ENCODE results near the gene KIR3DL1. TPM values are rescaled to one million over a fixed set of nuclear protein-coding genes. Genes with fewer than 3 reads are reported as not detected.

KIR3DL1 gene
- polyA plus RNA-seq, 1 of the 3 experiments (the other 2 are of a cell fraction): not detected

GRCh38 chr19:54804571-54804970, 11.7 kb upstream of the KIR3DL1 start:
- H3K4me2 ChIP-seq: no peak overlapping the region
- no peaks in the 10 kb centered on the region for H3F3A ChIP-seq (replicated peaks; ENCODE audit: insufficient read depth)
- H3K27me3 ChIP-seq (ENCODE audit: insufficient read depth): no peaks in the 10 kb centered on the region
- H3K27ac ChIP-seq (ENCODE audit: low read depth in 2 of 2, low read length in 1 of 2): no peak overlapping the region
- no peak overlapping the region for H2AFZ ChIP-seq (ENCODE audit: low read depth)
- no peaks in the 10 kb centered on the region for H3K36me3 ChIP-seq (replicated peaks in 1 of 2; ENCODE audit: control insufficient read depth in 1 of 2, insufficient read depth in 2 of 2, low read length in 1 of 2)
- ChIA-PET CTCF (interaction anchor here (0.7 kb wide), 1 partner anchor 1117 kb away, joined by 3 read pairs; no protein-coding TSS in a partner anchor), POLR2A (no interaction called here)
- H3K9me2 ChIP-seq: no peaks in the 10 kb centered on the region
- H3K9ac ChIP-seq: no peak overlapping the region
- H3K4me3 ChIP-seq (ENCODE audit: low read depth in 2 of 2, low read length in 1 of 2): no peak overlapping the region
- no peak for DNase-seq
- no peaks in the 10 kb centered on the region for H3K79me2 ChIP-seq (ENCODE audit: insufficient read depth)
- H4K20me1 ChIP-seq (ENCODE audit: insufficient read depth): no peaks in the 10 kb centered on the region
- TF ChIP-seq PBX3 (IDR thresholded peaks at IDR 0.05) (no peak), EZH2phosphoT487 (IDR thresholded peaks at IDR 0.05; ENCODE audit: borderline replicate concordance, low read depth) (no peak), RAD21 (IDR thresholded peaks at IDR 0.05; ENCODE audit: low read length) (no peak), FOSL2 (IDR thresholded peaks at IDR 0.05; ENCODE audit: borderline replicate concordance, low read depth) (no peak), NRF1 (IDR thresholded peaks at IDR 0.05; ENCODE audit: low read depth, low read length) (no peak), GATA2 (CRISPR knock-in tag; IDR thresholded peaks at IDR 0.05) (no peak), RFX5 (IDR thresholded peaks at IDR 0.05; ENCODE audit: low read length) (no peak), NFIC (IDR thresholded peaks at IDR 0.05; ENCODE audit: borderline replicate concordance) (no peak), RXRA (IDR thresholded peaks at IDR 0.05; ENCODE audit: borderline replicate concordance, low read depth) (no peak), EP300 (IDR thresholded peaks at IDR 0.05; ENCODE audit: borderline replicate concordance in 1 of 2, low read depth in 1 of 2, low read length in 1 of 2) (no peak)
- 5% methylated on average over 4 of the region's 10 CpGs for WGBS (ENCODE audit: low lambda C conversion rate)
- H3K9me3 ChIP-seq: no peaks in the 10 kb centered on the region
- no peaks in the 10 kb centered on the region for H3K4me1 ChIP-seq (ENCODE audit: control insufficient read depth in 1 of 2, insufficient read depth in 2 of 2, low read depth in 1 of 2, low read length in 1 of 2)

- no peaks in the 10 kb centered on the region for H3K27me3 ChIP-seq (ENCODE audit: insufficient read depth)
- H2AFZ ChIP-seq (ENCODE audit: low read depth): no peak overlapping the region
- ChIA-PET CTCF (no interaction called here), POLR2A (no interaction called here)
- H3K36me3 ChIP-seq (replicated peaks in 1 of 2; ENCODE audit: control insufficient read depth in 1 of 2, insufficient read depth in 2 of 2, low read length in 1 of 2): no peaks in the 10 kb centered on the region
- H3K4me3 ChIP-seq (ENCODE audit: low read depth in 2 of 2, low read length in 1 of 2): no peak overlapping the region
- no peak overlapping the region for H3K9ac ChIP-seq
- H3K9me3 ChIP-seq: no peaks in the 10 kb centered on the region
- no peak overlapping the region for H3K4me2 ChIP-seq
- TF ChIP-seq RAD21 (IDR thresholded peaks at IDR 0.05; ENCODE audit: low read length): no peak
- TF ChIP-seq TEAD4 (IDR thresholded peaks at IDR 0.05; ENCODE audit: borderline replicate concordance, insufficient read depth): no peak
- no peak for TF ChIP-seq EZH2phosphoT487 (IDR thresholded peaks at IDR 0.05; ENCODE audit: borderline replicate concordance, low read depth)
- TF ChIP-seq RCOR1 (IDR thresholded peaks at IDR 0.05; ENCODE audit: low read length): no peak
- TF ChIP-seq RXRA (IDR thresholded peaks at IDR 0.05; ENCODE audit: borderline replicate concordance, low read depth): no peak
- no peak for TF ChIP-seq USF2 (IDR thresholded peaks at IDR 0.05; ENCODE audit: borderline replicate concordance, low read depth, low read length)
- no peak for TF ChIP-seq FOSL2 (IDR thresholded peaks at IDR 0.05; ENCODE audit: borderline replicate concordance, low read depth)
- H4K20me1 ChIP-seq (ENCODE audit: insufficient read depth): no peaks in the 10 kb centered on the region
- WGBS (ENCODE audit: low lambda C conversion rate): 4% methylated on average over 5 of the region's 14 CpGs
- no peaks in the 10 kb centered on the region for H3F3A ChIP-seq (replicated peaks; ENCODE audit: insufficient read depth)
- H3K9me2 ChIP-seq: no peaks in the 10 kb centered on the region
- H3K4me1 ChIP-seq (ENCODE audit: control insufficient read depth in 1 of 2, insufficient read depth in 2 of 2, low read depth in 1 of 2, low read length in 1 of 2): no peaks in the 10 kb centered on the region
- no peak overlapping the region for H3K27ac ChIP-seq (ENCODE audit: low read depth in 2 of 2, low read length in 1 of 2)
- H3K79me2 ChIP-seq (ENCODE audit: insufficient read depth): no peaks in the 10 kb centered on the region
- DNase-seq: no peak
Measured at GRCh38 chr19:54805665-54806515, 10.4 kb upstream of the KIR3DL1 start.
